ENCODE data around the gene ARPP21. TPM values are rescaled to one million over a fixed set of nuclear protein-coding genes. Genes with fewer than 3 reads are reported as not detected.

Gene ARPP21
- polyA plus RNA-seq, 1 of the 3 experiments (the other 2 are of a cell fraction) = 1.6 TPM

GRCh38 chr3:35785234-35785888, 146.0 kb downstream of the ARPP21 start:
- Histone ChIP-seq H3K79me2 (ENCODE audit: insufficient read depth) (no peaks in the 10 kb centered on the region), H3K4me3 (ENCODE audit: low read depth in 2 of 2, low read length in 1 of 2) (no peak overlapping the region), H3K9me2 (no peaks in the 10 kb centered on the region), H3K9me3 (no peaks in the 10 kb centered on the region), H3K36me3 (replicated peaks in 1 of 2; ENCODE audit: control insufficient read depth in 1 of 2, insufficient read depth in 2 of 2, low read length in 1 of 2) (no peaks in the 10 kb centered on the region), H3K4me2 (no peak overlapping the region), H3F3A (replicated peaks; ENCODE audit: insufficient read depth) (no peaks in the 10 kb centered on the region), H3K27ac (ENCODE audit: low read depth in 2 of 2, low read length in 1 of 2) (no peak overlapping the region), H3K4me1 (ENCODE audit: control insufficient read depth in 1 of 2, insufficient read depth in 2 of 2, low read depth in 1 of 2, low read length in 1 of 2) (peaks cover 0 to 13% of the 10 kb centered on the region in 2 experiments; a peak in 2 of 4 replicates), H3K9ac (no peak overlapping the region), H3K27me3 (ENCODE audit: insufficient read depth) (no peaks in the 10 kb centered on the region), H2AFZ (ENCODE audit: low read depth) (no peak overlapping the region), H4K20me1 (ENCODE audit: insufficient read depth) (no peaks in the 10 kb centered on the region)
- WGBS (ENCODE audit: low lambda C conversion rate) = 74% methylated on average over 4 of the region's 4 CpGs
- no peak for DNase-seq
- ChIA-PET CTCF (interaction anchor here (1.0 to 3.3 kb wide), 2 partner anchors 8 to 15 kb away, joined by 4 to 11 read pairs; no protein-coding TSS in a partner anchor), POLR2A (no interaction called here)
- no peak for TF ChIP-seq CHD2 (IDR thresholded peaks at IDR 0.05; ENCODE audit: low read length, partially characterized antibody)
- no peak for TF ChIP-seq SMC3 (IDR thresholded peaks at IDR 0.05; ENCODE audit: low read depth, low read length)
- no peak for TF ChIP-seq NFIC (IDR thresholded peaks at IDR 0.05; ENCODE audit: borderline replicate concordance)
- no peak for TF ChIP-seq MEF2A (IDR thresholded peaks at IDR 0.05; ENCODE audit: borderline replicate concordance, low read depth)
- TF ChIP-seq RFX5 (IDR thresholded peaks at IDR 0.05; ENCODE audit: low read length) = no peak
- TF ChIP-seq NRF1 (IDR thresholded peaks at IDR 0.05; ENCODE audit: low read depth, low read length) = no peak
- no peak for TF ChIP-seq FOXM1 (IDR thresholded peaks at IDR 0.05; ENCODE audit: low read depth)
- TF ChIP-seq GATA2 (CRISPR knock-in tag; IDR thresholded peaks at IDR 0.05) = no peak
- no peak for TF ChIP-seq RXRA (IDR thresholded peaks at IDR 0.05; ENCODE audit: borderline replicate concordance, low read depth)
- no peak for TF ChIP-seq FOXJ3 (CRISPR knock-in tag; IDR thresholded peaks at IDR 0.05)

- no peaks in the 10 kb centered on the region for H3K9me3 ChIP-seq
- TF ChIP-seq GABPA (IDR thresholded peaks at IDR 0.05; ENCODE audit: low read depth) = no peak
- no peak for TF ChIP-seq NFIC (IDR thresholded peaks at IDR 0.05; ENCODE audit: borderline replicate concordance)
- no peak for TF ChIP-seq EP300 (IDR thresholded peaks at IDR 0.05; ENCODE audit: borderline replicate concordance in 1 of 2, low read depth in 1 of 2, low read length in 1 of 2)
- no peak for TF ChIP-seq RAD21 (IDR thresholded peaks at IDR 0.05; ENCODE audit: low read length)
- TF ChIP-seq FOXM1 (IDR thresholded peaks at IDR 0.05; ENCODE audit: low read depth) = no peak
- no peak for TF ChIP-seq IRF3 (IDR thresholded peaks at IDR 0.05; ENCODE audit: low read depth, low read length)
- TF ChIP-seq TEAD4 (IDR thresholded peaks at IDR 0.05; ENCODE audit: borderline replicate concordance, insufficient read depth) = no peak
- H3K9ac ChIP-seq = no peak overlapping the region
- H3F3A ChIP-seq (replicated peaks; ENCODE audit: insufficient read depth) = no peaks in the 10 kb centered on the region
- DNase-seq = no peak
- H3K4me3 ChIP-seq (ENCODE audit: low read depth in 2 of 2, low read length in 1 of 2) = no peak overlapping the region
- H2AFZ ChIP-seq (ENCODE audit: low read depth) = no peak overlapping the region
- peaks cover 0 to 13% of the 10 kb centered on the region in 2 experiments; a peak in 2 of 4 replicates for H3K4me1 ChIP-seq (ENCODE audit: control insufficient read depth in 1 of 2, insufficient read depth in 2 of 2, low read depth in 1 of 2, low read length in 1 of 2)
- no peaks in the 10 kb centered on the region for H3K27me3 ChIP-seq (ENCODE audit: insufficient read depth)
- ChIA-PET POLR2A (interaction anchor here (0.6 to 1.2 kb wide), 2 partner anchors 66 to 121 kb away, joined by 3 read pairs; no protein-coding TSS in a partner anchor), CTCF (interaction anchor here (1.5 to 3.3 kb wide), 2 partner anchors 11 to 913 kb away, joined by 3 to 11 read pairs; no protein-coding TSS in a partner anchor)
- no peaks in the 10 kb centered on the region for H3K9me2 ChIP-seq
- no peaks in the 10 kb centered on the region for H3K79me2 ChIP-seq (ENCODE audit: insufficient read depth)
- no peak overlapping the region for H3K4me2 ChIP-seq
- H3K36me3 ChIP-seq (replicated peaks in 1 of 2; ENCODE audit: control insufficient read depth in 1 of 2, insufficient read depth in 2 of 2, low read length in 1 of 2) = no peaks in the 10 kb centered on the region
- no peaks in the 10 kb centered on the region for H4K20me1 ChIP-seq (ENCODE audit: insufficient read depth)
- H3K27ac ChIP-seq (ENCODE audit: low read depth in 2 of 2, low read length in 1 of 2) = peak overlapping the region in 1 of 2 experiments; percentile 90; a peak in 2 of 4 replicates
- 39% methylated on average over 1 of the region's 1 CpG for WGBS (ENCODE audit: low lambda C conversion rate)
These were observed 148.6 kb downstream of the ARPP21 start for GRCh38 chr3:35787936-35788335.

All from SK-N-SH (cell line).